ENCODE data around the gene CTNS. TPM values are rescaled to one million over a fixed set of nuclear protein-coding genes. Genes with fewer than 3 reads are reported as not detected.

The CTNS gene
- total and polyA plus RNA-seq, 2 donors from 2014 or later: 11.9 to 15.7 TPM

GRCh38 chr17:3635474-3636153 lies 946 bp upstream of the CTNS start:
- peak overlapping the region; percentile 50 to 84 (median 53) for H3K9ac ChIP-seq (ENCODE audit: low read length in 3 of 3)
- peaks cover 0 to 14% (median 3%) of the 10 kb centered on the region in 3 donors for H3K4me1 ChIP-seq (ENCODE audit: control insufficient read depth in 2 of 3, insufficient read depth in 2 of 3, low read depth in 1 of 3, low read length in 3 of 3)
- H3K9me3 ChIP-seq (ENCODE audit: control insufficient read depth in 2 of 3, insufficient read depth in 1 of 3, low read length in 3 of 3): no peaks in the 10 kb centered on the region
- no peaks in the 10 kb centered on the region for H3K27me3 ChIP-seq (ENCODE audit: control insufficient read depth, insufficient read depth, low read length)
- intact Hi-C loops (cut with DNase I): no loop called here
- H3K4me3 ChIP-seq (ENCODE audit: low read length in 3 of 3): peak overlapping the region; percentile 59 to 87 (median 69)
- H3K36me3 ChIP-seq (ENCODE audit: control insufficient read depth in 2 of 3, insufficient read depth in 3 of 3, low read length in 3 of 3): peaks cover 2 to 4% (median 4%) of the 10 kb centered on the region in 3 donors
- TF ChIP-seq CTCF (IDR thresholded peaks at IDR 0.05; ENCODE audit: borderline replicate concordance, extremely low read depth, insufficient read depth): no peak
- no peak for FAIRE-seq
- peak in 4 of 5 donors; percentile 54 to 75 (median 71) for DNase-seq
- H3K27ac ChIP-seq (ENCODE audit: low read depth in 2 of 2, low read length in 2 of 2): peak overlapping the region; percentile 33 to 88

GRCh38 chr17:3636908-3637373 lies 381 bp downstream of the CTNS start:
- Histone ChIP-seq H3K27me3 (ENCODE audit: control insufficient read depth, insufficient read depth, low read length) (no peaks in the 10 kb centered on the region), H3K9me3 (ENCODE audit: control insufficient read depth in 2 of 3, insufficient read depth in 1 of 3, low read length in 3 of 3) (no peaks in the 10 kb centered on the region), H3K36me3 (ENCODE audit: control insufficient read depth in 2 of 3, insufficient read depth in 3 of 3, low read length in 3 of 3) (peaks cover 2 to 4% (median 4%) of the 10 kb centered on the region in 3 donors), H3K9ac (ENCODE audit: low read length in 3 of 3) (peak overlapping the region; percentile 39 to 85 (median 82)), H3K4me3 (ENCODE audit: low read length in 3 of 3) (peak overlapping the region; percentile 66 to 87 (median 83)), H3K27ac (ENCODE audit: low read depth in 2 of 2, low read length in 2 of 2) (peak overlapping the region; percentile 98 to 99), H3K4me1 (ENCODE audit: control insufficient read depth in 2 of 3, insufficient read depth in 2 of 3, low read depth in 1 of 3, low read length in 3 of 3) (peaks cover 0 to 20% (median 3%) of the 10 kb centered on the region in 3 donors)
- TF ChIP-seq CTCF (IDR thresholded peaks at IDR 0.05; ENCODE audit: borderline replicate concordance, extremely low read depth, insufficient read depth): no peak
- DNase-seq: peak in 2 of 5 donors; percentile 21 to 36
- intact Hi-C loops (cut with DNase I): no loop called here
- FAIRE-seq: no peak

GRCh38 chr17:3639981-3640596 lies 3.5 kb downstream of the CTNS start:
- FAIRE-seq (no peak), DNase-seq (no peak)
- intact Hi-C loops (cut with DNase I): no loop called here
- Histone ChIP-seq H3K9ac (ENCODE audit: low read length in 3 of 3) (peak overlapping the region in 1 of 3 donors; percentile 39), H3K4me1 (ENCODE audit: control insufficient read depth in 2 of 3, insufficient read depth in 2 of 3, low read depth in 1 of 3, low read length in 3 of 3) (peaks cover 0 to 18% (median 3%) of the 10 kb centered on the region in 3 donors), H3K36me3 (ENCODE audit: control insufficient read depth in 2 of 3, insufficient read depth in 3 of 3, low read length in 3 of 3) (peaks cover 0 to 4% (median 2%) of the 10 kb centered on the region in 3 donors), H3K4me3 (ENCODE audit: low read length in 3 of 3) (no peak overlapping the region), H3K27me3 (ENCODE audit: control insufficient read depth, insufficient read depth, low read length) (no peaks in the 10 kb centered on the region), H3K9me3 (ENCODE audit: control insufficient read depth in 2 of 3, insufficient read depth in 1 of 3, low read length in 3 of 3) (no peaks in the 10 kb centered on the region), H3K27ac (ENCODE audit: low read depth in 2 of 2, low read length in 2 of 2) (peak overlapping the region; percentile 23 to 55)
- no peak for TF ChIP-seq CTCF (IDR thresholded peaks at IDR 0.05; ENCODE audit: borderline replicate concordance, extremely low read depth, insufficient read depth)

Measured in kidney (tissue), 14 donors.